Measurements from ENCODE around the gene MACF1.
A peak's percentile ranks its signal among the peaks of the same experiment; 100 is the strongest.

The MACF1 gene

GRCh38 chr1:39418236-39418635 lies 213.7 kb downstream of the MACF1 start:
- in situ Hi-C loops (cut with HindIII; ENCODE audit: low pct_ligation_motif_present, low sequenced_read_pairs) = no loop called here
- H3K36me3 ChIP-seq (replicated peaks) = peaks cover 23% of the 10 kb centered on the region
- TF ChIP-seq CTCF (IDR thresholded peaks at IDR 0.05; ENCODE audit: low read depth, low read length, missing control alignments) = no peak
- peak overlapping the region; percentile 69 for H3K27ac ChIP-seq
- peak; percentile 51 for DNase-seq
- H3K4me3 ChIP-seq (ENCODE audit: low read depth, low read length) = no peak overlapping the region
- no peaks in the 10 kb centered on the region for H3K27me3 ChIP-seq (replicated peaks)

- H3K4me3 ChIP-seq (ENCODE audit: low read depth, low read length) = no peak overlapping the region
- in situ Hi-C loops (cut with HindIII; ENCODE audit: low pct_ligation_motif_present, low sequenced_read_pairs) = no loop called here
- H3K27ac ChIP-seq = no peak overlapping the region
- TF ChIP-seq CTCF (IDR thresholded peaks at IDR 0.05; ENCODE audit: low read depth, low read length, missing control alignments) = no peak
- DNase-seq = no peak
- H3K27me3 ChIP-seq (replicated peaks) = no peaks in the 10 kb centered on the region
- peaks cover 35% of the 10 kb centered on the region for H3K36me3 ChIP-seq (replicated peaks)
Measured at GRCh38 chr1:39420493-39420892, 216.0 kb downstream of the MACF1 start.

- Histone ChIP-seq H3K4me3 (ENCODE audit: low read depth, low read length) (no peak overlapping the region), H3K27me3 (replicated peaks) (no peaks in the 10 kb centered on the region), H3K36me3 (replicated peaks) (peaks cover 42% of the 10 kb centered on the region), H3K27ac (no peak overlapping the region)
- DNase-seq = no peak
- TF ChIP-seq CTCF (IDR thresholded peaks at IDR 0.05; ENCODE audit: low read depth, low read length, missing control alignments) = no peak
- in situ Hi-C loops (cut with HindIII; ENCODE audit: low pct_ligation_motif_present, low sequenced_read_pairs) = no loop called here
Measured at GRCh38 chr1:39422614-39423013, 218.1 kb downstream of the MACF1 start.

- TF ChIP-seq CTCF (IDR thresholded peaks at IDR 0.05; ENCODE audit: low read depth, low read length, missing control alignments) = no peak
- Histone ChIP-seq H3K4me3 (ENCODE audit: low read depth, low read length) (no peak overlapping the region), H3K27me3 (replicated peaks) (no peaks in the 10 kb centered on the region), H3K27ac (no peak overlapping the region), H3K36me3 (replicated peaks) (peaks cover 65% of the 10 kb centered on the region)
- in situ Hi-C loops (cut with HindIII; ENCODE audit: low pct_ligation_motif_present, low sequenced_read_pairs) = no loop called here
- no peak for DNase-seq
Measured at GRCh38 chr1:39425151-39425550, 220.7 kb downstream of the MACF1 start.

- H3K27ac ChIP-seq = no peak overlapping the region
- H3K27me3 ChIP-seq (replicated peaks) = no peaks in the 10 kb centered on the region
- peaks cover 69% of the 10 kb centered on the region for H3K36me3 ChIP-seq (replicated peaks)
- in situ Hi-C loops (cut with HindIII; ENCODE audit: low pct_ligation_motif_present, low sequenced_read_pairs) = no loop called here
- no peak for DNase-seq
- TF ChIP-seq CTCF (IDR thresholded peaks at IDR 0.05; ENCODE audit: low read depth, low read length, missing control alignments) = no peak
- H3K4me3 ChIP-seq (ENCODE audit: low read depth, low read length) = no peak overlapping the region
Measured at GRCh38 chr1:39425634-39426033, 221.1 kb downstream of the MACF1 start.

- no peak overlapping the region for H3K27ac ChIP-seq
- in situ Hi-C loops (cut with HindIII; ENCODE audit: low pct_ligation_motif_present, low sequenced_read_pairs) = no loop called here
- TF ChIP-seq CTCF (IDR thresholded peaks at IDR 0.05; ENCODE audit: low read depth, low read length, missing control alignments) = no peak
- no peaks in the 10 kb centered on the region for H3K27me3 ChIP-seq (replicated peaks)
- peaks cover 76% of the 10 kb centered on the region for H3K36me3 ChIP-seq (replicated peaks)
- no peak overlapping the region for H3K4me3 ChIP-seq (ENCODE audit: low read depth, low read length)
- no peak for DNase-seq
Measured at GRCh38 chr1:39426346-39426745, 221.9 kb downstream of the MACF1 start.
